Left forelimb (tissue), 1 donor: Measurements from ENCODE around the gene PNMA1.

Experiments used
- DNase-seq: peaks from one replicate; pipeline ENCODE4 v3.0.0-alpha.2; 2018; ENCODE audit warnings: low spot score

PNMA1 gene

DNA sequence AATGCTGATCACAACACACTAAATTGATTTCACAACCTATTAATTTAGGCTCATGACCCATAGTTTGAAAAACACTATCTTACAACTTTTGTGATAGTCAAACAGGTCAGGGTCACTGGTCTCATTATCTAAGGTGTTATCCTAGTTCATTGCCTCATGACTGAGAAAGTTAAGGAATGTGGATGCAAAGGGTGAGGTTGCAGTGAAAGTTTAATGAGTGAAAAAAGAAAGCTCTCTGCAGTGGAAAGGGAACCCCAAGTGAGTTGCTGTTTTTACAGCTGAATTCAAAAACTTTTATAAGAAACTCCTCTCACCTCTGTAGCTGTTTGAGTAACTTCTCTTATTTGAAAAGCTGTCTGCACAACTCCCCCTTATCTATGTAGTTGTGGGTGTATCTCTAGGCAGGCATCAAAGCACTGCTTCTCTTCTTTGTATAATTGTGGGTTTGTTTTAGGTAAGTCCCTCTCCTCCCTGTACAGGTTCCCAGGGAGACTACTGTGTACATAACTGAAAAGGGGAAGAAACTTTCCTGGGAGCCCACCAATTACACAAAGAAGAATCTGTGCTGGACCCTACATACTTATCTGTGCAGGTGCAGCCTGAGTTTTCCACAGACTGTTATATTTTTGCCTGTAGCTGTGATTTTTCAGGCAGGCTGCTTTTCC is 50.5 kb downstream of the PNMA1 start:
- no peak for DNase-seq

DNA sequence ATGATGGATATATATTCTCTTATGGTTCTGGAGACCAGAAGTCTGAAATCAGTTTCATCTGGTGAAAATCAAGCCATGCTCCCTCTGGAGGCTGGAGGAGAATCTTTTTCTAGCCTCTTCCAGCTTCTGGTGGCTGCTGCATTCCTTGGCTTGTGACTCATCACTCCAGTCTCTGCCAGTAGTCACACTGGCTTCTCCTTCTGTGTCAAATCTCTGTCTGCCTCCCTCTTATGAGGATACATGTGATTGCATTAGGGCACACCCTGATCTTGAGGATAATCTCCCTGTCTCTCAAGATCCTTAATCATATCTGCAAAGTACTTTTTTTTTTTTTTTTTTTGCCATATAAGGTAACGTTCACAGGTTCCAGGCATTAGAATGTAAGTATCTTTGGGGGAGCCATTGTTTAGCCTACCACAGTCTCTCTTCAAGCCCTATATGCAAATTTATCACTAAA is 51.7 kb downstream of the PNMA1 start:
- no peak for DNase-seq

DNA sequence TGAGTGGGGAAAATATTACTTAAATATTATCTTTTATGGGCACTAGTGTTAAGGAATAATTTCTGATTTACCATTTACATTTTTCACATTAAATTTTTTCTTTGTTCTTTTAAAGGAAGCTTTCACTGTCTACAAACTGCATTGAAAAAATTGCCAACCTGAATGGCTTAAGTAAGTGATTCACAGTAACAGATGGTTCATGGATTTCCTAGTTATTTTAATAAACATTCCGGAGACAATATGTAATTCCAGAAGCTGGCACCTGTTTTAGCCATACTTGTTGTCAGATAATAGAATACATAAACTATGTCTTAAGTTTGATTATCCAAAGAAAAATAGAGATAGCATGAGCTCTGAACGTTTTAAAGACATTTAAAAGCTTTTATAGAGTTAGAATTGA is 52.3 kb downstream of the PNMA1 start:
- DNase-seq: no peak
